Epithelial cell of alveolus of lung (primary cell): ENCODE measurements around the gene WASHC3. TPM values are rescaled to one million over a fixed set of nuclear protein-coding genes. Genes with fewer than 3 reads are reported as not detected.

Source experiments
- total RNA-seq: library from RNA; depleted of rRNA; stranded (reverse); fragments of >200 nt; gene quantifications from 2 replicates; pipeline ENCODE4 v1.2.1, GENCODE V29; 2015

The WASHC3 gene
- 74.6 and 124 TPM in 2 replicates for total RNA-seq

GRCh38 chr12:102061560-102062418, at the start of gene WASHC3:
WASHC3 (minus strand) TSS chr12:102061991; CDS start chr12:102061962, 29 bp downstream.

Other genes starting within 250 kb of the WASHC3 start
- gene GNPTAB, start 231.0 kb downstream of the WASHC3 start, total RNA-seq, result 19.2 and 21.1 TPM in 2 replicates
- gene DRAM1, start 184.4 kb downstream of the WASHC3 start, total RNA-seq, result 12.8 and 38.9 TPM in 2 replicates
- 28.1 and 37.5 TPM in 2 replicates for gene NUP37, start 58.1 kb upstream of the WASHC3 start, total RNA-seq
- 5.7 and 11.2 TPM in 2 replicates for gene PARPBP, start 58.2 kb upstream of the WASHC3 start, total RNA-seq
- gene PMCH, start 135.8 kb upstream of the WASHC3 start, total RNA-seq, result not detected in 2 replicates